HG03175 (cell line): ENCODE results near the gene EHMT2.
"Not testable (repeated sequence)": the region's sequence is repeated elsewhere in the genome, so short reads cannot be mapped to it uniquely, and the experiment has no call there.

ENCODE experiments used
- ATAC-seq: cut with Tn5 transposase; IDR thresholded peaks from one replicate; pipeline ENCODE4 v1.9.1; 2021; ENCODE audit warnings: mild to moderate bottlenecking, moderate library complexity; ENCODE audit not compliant: unreplicated experiment

EHMT2 gene

DNA sequence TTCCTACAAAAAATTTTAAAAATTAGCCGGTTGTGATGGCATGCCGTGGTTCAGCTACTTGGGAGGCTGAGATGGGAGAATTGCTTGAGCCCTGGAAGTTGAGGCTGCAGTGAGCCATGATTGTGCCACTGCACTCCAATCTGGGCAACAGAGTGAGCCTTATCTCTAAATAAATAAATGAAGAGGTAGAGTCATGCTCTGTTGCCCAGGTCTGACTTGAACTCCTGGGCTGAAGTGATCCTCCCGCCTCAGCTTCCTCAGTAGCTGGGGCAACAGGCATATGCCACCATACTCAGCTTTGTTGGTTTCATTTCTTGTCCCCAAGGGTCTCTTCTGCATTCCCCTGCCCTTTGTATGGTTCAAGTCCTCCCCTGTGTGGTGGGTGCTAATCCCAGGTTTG is 53.0 kb downstream of the EHMT2 start:
- ATAC-seq: no peak

- no peak for ATAC-seq
These were observed 55.4 kb downstream of the EHMT2 start for GRCh38 chr6:31842053-31842452.

DNA sequence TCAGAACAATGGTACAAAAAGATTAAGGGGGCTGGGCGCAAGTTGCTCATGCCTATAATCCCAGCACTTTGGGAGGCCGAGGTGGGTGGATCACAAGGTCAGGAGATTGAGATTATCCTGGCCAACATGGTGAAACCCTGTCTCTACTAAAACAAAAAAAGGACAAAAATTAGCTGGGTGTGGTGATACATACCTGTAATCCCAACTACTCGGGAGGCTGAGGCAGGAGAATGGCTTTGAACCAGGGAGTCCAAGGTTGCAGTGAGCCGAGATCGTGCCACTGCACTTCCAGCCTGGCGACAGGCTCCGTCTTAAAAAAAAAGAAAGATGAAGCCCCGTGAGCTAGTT is 57.7 kb downstream of the EHMT2 start:
- not testable (repeated sequence) for ATAC-seq

- no peak for ATAC-seq
These were observed 58.5 kb downstream of the EHMT2 start for GRCh38 chr6:31838968-31839367.

DNA sequence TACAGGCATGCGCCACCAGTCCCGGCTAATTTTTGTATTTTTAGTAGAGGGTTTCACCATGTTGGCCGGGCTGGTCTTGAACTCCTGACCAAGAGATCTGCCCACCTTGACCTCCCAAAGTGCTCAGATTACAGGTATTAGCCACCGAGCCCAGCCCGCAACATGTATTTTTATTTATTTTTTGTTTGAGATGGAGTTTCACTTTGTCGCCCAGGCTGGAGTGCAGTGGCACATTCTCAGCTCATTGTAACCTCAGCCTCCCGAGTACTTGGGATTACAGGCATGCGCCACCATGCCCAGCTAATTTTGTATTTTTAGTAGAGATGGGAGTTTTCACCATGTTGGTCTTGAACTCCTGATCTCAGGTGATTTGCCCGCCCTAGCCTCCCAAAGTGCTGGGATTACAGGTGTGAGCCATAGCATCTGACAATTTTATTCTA is 59.4 kb downstream of the EHMT2 start:
- not testable (repeated sequence) for ATAC-seq

DNA sequence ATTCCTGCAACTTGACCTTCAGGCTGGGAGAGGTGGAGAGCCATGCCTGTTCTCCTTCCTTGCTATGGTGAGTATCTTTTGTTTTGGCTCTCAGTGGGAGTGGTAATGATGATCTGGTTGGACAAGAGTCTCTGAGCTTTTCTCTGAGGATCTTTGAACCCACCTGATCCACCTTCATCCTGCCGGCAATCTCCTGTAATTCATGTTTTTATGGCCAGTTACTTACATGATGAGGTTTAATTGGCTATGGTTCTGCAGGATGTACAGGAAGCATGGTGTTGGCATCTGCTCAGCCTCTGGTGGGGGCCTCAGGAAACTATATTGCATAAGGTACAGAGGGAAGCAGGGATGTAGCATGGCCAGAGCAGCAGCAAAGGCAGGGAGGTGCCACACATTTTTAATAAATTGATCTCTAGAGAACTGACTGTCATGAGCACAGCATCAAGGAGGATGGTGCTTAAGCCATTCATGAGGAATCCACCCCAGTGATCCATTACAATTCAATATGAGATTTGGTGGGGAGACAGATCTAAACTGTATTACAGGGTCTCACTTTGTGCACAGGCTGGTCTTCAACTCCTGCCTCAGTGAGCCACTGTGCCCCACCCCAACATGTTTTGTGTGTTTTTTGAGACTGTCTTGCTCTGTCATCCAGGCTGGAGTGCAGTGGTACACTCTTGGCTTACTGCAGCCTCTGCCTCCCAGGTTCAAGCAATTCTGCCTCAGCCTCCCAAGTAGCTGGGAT is 60.0 kb downstream of the EHMT2 start:
- ATAC-seq: no peak

DNA sequence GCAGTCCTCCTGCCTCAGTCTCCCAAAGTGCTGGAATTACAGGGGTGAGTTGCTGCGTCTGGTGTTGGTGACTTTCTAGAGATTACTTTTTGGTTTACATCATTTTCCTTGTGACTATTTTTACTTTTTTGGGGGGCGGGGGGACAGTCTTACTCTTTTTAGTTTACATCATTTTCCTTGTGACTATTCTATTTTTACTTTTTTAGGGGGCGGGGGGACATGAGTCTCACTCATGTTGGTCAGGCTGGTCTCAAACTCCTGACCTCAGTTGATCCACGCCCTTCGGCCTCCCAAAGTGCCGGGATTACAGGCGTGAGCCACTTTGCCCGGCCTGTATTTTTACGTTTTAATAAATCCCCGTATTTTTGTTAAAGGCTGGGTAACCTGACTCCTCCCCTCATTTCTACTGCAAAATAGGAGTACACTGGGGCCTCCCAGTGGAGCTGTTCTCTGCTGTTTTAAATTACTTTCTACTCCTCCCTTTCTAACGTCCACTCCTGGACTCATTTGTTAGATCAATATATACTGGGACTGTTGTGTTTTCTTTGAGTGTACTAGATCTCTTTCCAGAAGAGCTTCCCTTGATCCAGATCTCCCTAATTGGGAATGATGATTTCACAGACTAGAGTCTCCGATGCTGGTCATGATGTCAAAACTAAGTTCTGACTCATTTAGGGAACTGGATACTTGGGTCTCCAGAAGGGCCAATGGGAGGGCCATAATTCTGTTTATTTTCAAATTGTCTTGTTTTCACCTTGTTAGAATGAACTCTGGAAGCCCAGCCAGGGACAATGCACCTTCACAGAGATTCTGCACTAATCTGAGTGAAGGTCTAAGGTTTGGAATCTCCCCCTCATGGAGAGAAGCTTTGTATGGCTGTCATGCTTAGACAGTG is 60.8 kb downstream of the EHMT2 start:
- ATAC-seq: no peak

DNA sequence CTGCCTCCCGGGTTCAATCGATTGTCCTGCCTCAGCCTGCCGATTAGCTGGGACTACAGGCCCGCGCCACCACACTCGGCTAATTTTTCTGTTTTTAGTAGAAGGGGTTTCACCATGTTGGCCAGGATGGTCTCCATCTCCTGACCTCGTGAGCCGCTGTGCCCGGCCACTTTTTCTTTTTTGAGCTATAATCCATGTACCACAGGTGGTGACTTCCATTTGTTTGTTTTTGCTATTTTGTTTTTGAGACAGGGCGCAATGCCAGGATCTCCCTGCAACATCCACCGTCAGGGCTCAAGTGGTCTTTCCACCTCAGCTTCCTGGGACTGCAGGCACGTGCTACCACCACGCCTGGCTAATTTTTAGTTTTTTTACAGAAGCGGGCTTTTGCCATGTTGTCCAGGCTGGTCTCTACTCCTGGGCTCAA is 61.4 kb downstream of the EHMT2 start:
- ATAC-seq: no peak

GRCh38 chr6:31834367-31835250 is 62.9 kb downstream of the EHMT2 start:
- no peak for ATAC-seq

DNA sequence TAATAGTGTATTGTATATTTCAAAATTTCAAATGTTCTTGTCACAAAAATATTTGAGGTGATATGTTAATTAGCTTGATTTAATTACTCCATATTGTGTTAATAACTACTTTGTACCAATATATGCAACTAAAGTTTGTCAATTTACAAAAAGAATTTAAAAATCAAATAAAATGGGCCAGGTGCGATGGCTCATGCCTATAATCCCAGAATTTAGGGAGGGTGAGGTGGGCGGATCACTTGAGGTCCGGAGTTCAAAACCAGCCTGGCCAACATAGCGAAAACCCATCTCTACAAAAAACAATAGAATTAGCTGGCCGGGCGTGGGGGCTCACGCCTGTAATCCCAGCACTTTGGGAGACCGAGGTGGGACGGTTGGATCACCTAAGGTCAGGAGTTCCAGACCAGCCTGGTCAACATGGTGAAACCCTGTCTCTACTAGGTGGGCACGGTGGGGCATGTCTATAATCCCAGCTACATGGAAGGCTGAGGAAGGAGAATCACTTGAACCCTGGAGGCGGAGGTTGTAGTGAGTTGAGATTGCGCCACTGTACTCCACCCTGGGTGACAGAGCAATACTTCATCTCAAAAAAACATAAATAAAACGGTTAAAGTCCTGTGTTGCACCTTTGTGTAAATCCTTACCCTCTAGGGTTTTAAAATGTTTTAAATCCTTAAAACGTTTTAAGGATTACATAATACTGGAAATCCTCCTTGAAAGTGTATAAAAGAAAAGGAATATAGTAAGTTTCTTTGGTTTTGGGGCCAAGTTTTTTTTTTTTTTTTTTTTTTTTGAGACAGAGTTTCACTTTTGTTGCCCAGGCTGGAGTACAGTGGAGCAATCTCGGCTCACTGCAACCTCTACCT is 65.9 kb downstream of the EHMT2 start:
- ATAC-seq: no peak

DNA sequence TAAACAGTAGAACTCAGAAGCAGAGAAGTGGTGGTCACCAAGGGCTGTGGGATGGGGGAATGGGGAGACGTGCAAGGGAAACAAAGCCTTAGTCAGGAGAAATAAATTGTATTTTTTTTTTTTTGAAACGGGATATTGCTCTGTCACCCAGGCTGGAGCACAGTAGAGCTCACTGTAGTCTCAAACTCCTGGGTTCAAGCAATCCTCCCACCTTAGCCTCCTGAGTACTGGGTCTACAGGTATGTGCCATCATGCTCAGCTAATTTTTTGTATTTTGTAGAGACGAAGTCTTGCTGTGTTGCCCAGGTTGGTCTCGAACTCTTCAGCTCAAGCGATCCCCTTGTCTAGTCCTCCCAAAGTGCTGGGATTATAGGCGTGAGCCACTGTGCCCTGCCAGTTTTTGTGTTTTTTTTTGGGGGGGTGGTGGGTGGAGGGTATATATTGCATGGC is 66.6 kb downstream of the EHMT2 start:
- no peak for ATAC-seq
